H1 (cell line): ENCODE data around the gene IDUA. TPM values are rescaled to one million over a fixed set of nuclear protein-coding genes. Genes with fewer than 3 reads are reported as not detected.

Experiments used
- ASH2L ChIP-seq: fragments of 200-600, 300-600 bp; sonication (generic); IDR thresholded peaks from one replicate; pipeline ENCODE4 v1.7.1; 2017; ENCODE audit warnings: low read length
- TAF7 ChIP-seq: optimal IDR thresholded peaks from 2 replicates; pipeline ENCODE3; 2011; ENCODE audit warnings: low read depth, mild to moderate bottlenecking, inconsistent platforms, low read length, moderate library complexity, borderline replicate concordance
- polyA plus RNA-seq, 7 experiments: library from polyadenylated mRNA; depleted of rRNA in 3 of 7; stranded (reverse) in 5 of 7; unstranded in 2 of 7; fragments of >200 nt in 5 of 7; fragments of 200-250 nt in 2 of 7; gene quantifications; 1 replicate in 5 of 7; 2 replicates in 1 of 7; 4 replicates in 1 of 7; pipeline versions ENCODE4 v1.2.1 to v1.2.3, GENCODE V29; 2011 to 2013; ENCODE audit warnings: missing spikeins in 2 of 7, mixed read lengths in 2 of 7
- total RNA-seq: library from RNA; stranded (reverse); fragmentation: NEBNext Ultra II Directional; extraction: Animal tissue kit (Norgen Biotek cat#: 25700); gene quantifications from 2 replicates; pipeline ENCODE4 v1.2.1, GENCODE V29; 2021
- TF ChIP-seq, protein P1 (sequence below): fragments of 300-600 bp; sonication (generic); IDR thresholded peaks from 2 replicates; pipeline ENCODE4 v1.7.1; 2012; ENCODE audit warnings: low read length, moderate library complexity, mild to moderate bottlenecking, inconsistent platforms; ENCODE audit not compliant: insufficient replicate concordance

The IDUA gene
- total and polyA plus RNA-seq, 2 of the 8 experiments (the other 6 are each of a cell fraction or from before 2014, with no cell fraction given): 2.8 to 4.8 TPM

DNA sequence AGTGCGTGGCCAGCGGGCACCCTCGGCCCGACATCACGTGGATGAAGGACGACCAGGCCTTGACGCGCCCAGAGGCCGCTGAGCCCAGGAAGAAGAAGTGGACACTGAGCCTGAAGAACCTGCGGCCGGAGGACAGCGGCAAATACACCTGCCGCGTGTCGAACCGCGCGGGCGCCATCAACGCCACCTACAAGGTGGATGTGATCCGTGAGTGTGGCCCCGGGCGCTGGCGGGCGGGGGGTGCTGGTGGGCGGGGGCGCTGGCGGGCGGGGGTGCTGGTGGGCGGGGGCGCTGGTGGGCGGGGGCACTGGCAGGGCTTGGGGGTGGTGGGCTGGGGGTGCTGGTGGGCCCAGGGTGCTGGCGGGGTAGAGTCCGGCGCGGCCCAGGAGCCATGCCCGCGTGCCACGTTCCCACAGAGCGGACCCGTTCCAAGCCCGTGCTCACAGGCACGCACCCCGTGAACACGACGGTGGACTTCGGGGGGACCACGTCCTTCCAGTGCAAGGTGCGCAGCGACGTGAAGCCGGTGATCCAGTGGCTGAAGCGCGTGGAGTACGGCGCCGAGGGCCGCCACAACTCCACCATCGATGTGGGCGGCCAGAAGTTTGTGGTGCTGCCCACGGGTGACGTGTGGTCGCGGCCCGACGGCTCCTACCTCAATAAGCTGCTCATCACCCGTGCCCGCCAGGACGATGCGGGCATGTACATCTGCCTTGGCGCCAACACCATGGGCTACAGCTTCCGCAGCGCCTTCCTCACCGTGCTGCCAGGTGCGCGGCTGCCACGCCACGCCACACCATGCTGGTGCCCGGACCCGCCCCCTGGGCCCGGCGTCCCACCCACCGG is 37.3 kb downstream of the IDUA start (continued):
- TF ChIP-seq, protein P1, sequence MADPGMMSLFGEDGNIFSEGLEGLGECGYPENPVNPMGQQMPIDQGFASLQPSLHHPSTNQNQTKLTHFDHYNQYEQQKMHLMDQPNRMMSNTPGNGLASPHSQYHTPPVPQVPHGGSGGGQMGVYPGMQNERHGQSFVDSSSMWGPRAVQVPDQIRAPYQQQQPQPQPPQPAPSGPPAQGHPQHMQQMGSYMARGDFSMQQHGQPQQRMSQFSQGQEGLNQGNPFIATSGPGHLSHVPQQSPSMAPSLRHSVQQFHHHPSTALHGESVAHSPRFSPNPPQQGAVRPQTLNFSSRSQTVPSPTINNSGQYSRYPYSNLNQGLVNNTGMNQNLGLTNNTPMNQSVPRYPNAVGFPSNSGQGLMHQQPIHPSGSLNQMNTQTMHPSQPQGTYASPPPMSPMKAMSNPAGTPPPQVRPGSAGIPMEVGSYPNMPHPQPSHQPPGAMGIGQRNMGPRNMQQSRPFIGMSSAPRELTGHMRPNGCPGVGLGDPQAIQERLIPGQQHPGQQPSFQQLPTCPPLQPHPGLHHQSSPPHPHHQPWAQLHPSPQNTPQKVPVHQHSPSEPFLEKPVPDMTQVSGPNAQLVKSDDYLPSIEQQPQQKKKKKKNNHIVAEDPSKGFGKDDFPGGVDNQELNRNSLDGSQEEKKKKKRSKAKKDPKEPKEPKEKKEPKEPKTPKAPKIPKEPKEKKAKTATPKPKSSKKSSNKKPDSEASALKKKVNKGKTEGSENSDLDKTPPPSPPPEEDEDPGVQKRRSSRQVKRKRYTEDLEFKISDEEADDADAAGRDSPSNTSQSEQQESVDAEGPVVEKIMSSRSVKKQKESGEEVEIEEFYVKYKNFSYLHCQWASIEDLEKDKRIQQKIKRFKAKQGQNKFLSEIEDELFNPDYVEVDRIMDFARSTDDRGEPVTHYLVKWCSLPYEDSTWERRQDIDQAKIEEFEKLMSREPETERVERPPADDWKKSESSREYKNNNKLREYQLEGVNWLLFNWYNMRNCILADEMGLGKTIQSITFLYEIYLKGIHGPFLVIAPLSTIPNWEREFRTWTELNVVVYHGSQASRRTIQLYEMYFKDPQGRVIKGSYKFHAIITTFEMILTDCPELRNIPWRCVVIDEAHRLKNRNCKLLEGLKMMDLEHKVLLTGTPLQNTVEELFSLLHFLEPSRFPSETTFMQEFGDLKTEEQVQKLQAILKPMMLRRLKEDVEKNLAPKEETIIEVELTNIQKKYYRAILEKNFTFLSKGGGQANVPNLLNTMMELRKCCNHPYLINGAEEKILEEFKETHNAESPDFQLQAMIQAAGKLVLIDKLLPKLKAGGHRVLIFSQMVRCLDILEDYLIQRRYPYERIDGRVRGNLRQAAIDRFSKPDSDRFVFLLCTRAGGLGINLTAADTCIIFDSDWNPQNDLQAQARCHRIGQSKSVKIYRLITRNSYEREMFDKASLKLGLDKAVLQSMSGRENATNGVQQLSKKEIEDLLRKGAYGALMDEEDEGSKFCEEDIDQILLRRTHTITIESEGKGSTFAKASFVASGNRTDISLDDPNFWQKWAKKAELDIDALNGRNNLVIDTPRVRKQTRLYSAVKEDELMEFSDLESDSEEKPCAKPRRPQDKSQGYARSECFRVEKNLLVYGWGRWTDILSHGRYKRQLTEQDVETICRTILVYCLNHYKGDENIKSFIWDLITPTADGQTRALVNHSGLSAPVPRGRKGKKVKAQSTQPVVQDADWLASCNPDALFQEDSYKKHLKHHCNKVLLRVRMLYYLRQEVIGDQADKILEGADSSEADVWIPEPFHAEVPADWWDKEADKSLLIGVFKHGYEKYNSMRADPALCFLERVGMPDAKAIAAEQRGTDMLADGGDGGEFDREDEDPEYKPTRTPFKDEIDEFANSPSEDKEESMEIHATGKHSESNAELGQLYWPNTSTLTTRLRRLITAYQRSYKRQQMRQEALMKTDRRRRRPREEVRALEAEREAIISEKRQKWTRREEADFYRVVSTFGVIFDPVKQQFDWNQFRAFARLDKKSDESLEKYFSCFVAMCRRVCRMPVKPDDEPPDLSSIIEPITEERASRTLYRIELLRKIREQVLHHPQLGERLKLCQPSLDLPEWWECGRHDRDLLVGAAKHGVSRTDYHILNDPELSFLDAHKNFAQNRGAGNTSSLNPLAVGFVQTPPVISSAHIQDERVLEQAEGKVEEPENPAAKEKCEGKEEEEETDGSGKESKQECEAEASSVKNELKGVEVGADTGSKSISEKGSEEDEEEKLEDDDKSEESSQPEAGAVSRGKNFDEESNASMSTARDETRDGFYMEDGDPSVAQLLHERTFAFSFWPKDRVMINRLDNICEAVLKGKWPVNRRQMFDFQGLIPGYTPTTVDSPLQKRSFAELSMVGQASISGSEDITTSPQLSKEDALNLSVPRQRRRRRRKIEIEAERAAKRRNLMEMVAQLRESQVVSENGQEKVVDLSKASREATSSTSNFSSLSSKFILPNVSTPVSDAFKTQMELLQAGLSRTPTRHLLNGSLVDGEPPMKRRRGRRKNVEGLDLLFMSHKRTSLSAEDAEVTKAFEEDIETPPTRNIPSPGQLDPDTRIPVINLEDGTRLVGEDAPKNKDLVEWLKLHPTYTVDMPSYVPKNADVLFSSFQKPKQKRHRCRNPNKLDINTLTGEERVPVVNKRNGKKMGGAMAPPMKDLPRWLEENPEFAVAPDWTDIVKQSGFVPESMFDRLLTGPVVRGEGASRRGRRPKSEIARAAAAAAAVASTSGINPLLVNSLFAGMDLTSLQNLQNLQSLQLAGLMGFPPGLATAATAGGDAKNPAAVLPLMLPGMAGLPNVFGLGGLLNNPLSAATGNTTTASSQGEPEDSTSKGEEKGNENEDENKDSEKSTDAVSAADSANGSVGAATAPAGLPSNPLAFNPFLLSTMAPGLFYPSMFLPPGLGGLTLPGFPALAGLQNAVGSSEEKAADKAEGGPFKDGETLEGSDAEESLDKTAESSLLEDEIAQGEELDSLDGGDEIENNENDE: no peak
- TF ChIP-seq TAF7 (no peak), ASH2L (no peak)
